CD14-positive monocyte (primary cell): Measurements from ENCODE around the gene CNGB1. TPM values are rescaled to one million over a fixed set of nuclear protein-coding genes. Genes with fewer than 3 reads are reported as not detected.
A peak's percentile ranks its signal among the peaks of the same experiment; 100 is the strongest.

Source experiments
- DNase-seq, 3 donors: peaks; one replicate each; pipeline ENCODE4 v3.0.0-alpha.2; 2011 to 2022
- H2AFZ ChIP-seq: 2 replicates; pipeline ENCODE4 v1.6.0; 2012; ENCODE audit warnings: mild to moderate bottlenecking, low read depth, low read length, inconsistent platforms; ENCODE audit not compliant: insufficient read depth, poor library complexity, severe bottlenecking
- H3K27ac ChIP-seq, 2 donors: 1 replicate in 1 of 2; 2 replicates in 1 of 2; pipeline ENCODE4 v1.5.1; 2012 to 2013; ENCODE audit warnings: low read length in 2 of 2, control low read depth in 1 of 2, inconsistent platforms in 1 of 2, low read depth in 1 of 2, mild to moderate bottlenecking in 1 of 2
- H3K27me3 ChIP-seq, 2 donors: one replicate each; pipeline versions ENCODE4 v1.6.0 to v1.6.1; 2011 to 2013; ENCODE audit warnings: low read length in 2 of 2; ENCODE audit not compliant: control insufficient read depth in 2 of 2, insufficient read depth in 2 of 2
- H3K36me3 ChIP-seq, 2 donors: replicated peaks in 1 of 2; 1 replicate in 1 of 2; 2 replicates in 1 of 2; pipeline versions ENCODE4 v1.5.1 to v1.6.1; 2012 to 2013; ENCODE audit warnings: low read length in 2 of 2, control low read depth in 1 of 2, inconsistent platforms in 1 of 2, mild to moderate bottlenecking in 1 of 2; ENCODE audit not compliant: insufficient read depth in 2 of 2, control insufficient read depth in 1 of 2
- H3K4me1 ChIP-seq, 2 donors: 1 replicate in 1 of 2; 2 replicates in 1 of 2; pipeline versions ENCODE4 v1.5.1 to v1.6.1; 2012 to 2013; ENCODE audit warnings: low read length in 2 of 2, control low read depth in 1 of 2, inconsistent platforms in 1 of 2, mild to moderate bottlenecking in 1 of 2, moderate library complexity in 1 of 2; ENCODE audit not compliant: insufficient read depth in 2 of 2, control insufficient read depth in 1 of 2
- H3K4me2 ChIP-seq: replicated peaks from 2 replicates; pipeline ENCODE3; 2012; ENCODE audit warnings: low read length, moderate library complexity, mild to moderate bottlenecking; ENCODE audit not compliant: poor library complexity, severe bottlenecking; ENCODE audit errors: extremely low read depth
- H3K4me3 ChIP-seq, 3 experiments: fragments of 200-600 bp in 1 of 3; sonication (generic) in 1 of 3; replicated peaks in 1 of 3; 1 replicate in 2 of 3; 2 replicates in 1 of 3; pipeline ENCODE4 v1.5.1; 2011 to 2013; ENCODE audit warnings: low read length in 3 of 3, mild to moderate bottlenecking in 3 of 3, control low read depth in 2 of 3, low read depth in 2 of 3, inconsistent platforms in 1 of 3, moderate library complexity in 1 of 3
- H3K79me2 ChIP-seq: 2 replicates; pipeline ENCODE4 v1.6.0; 2012; ENCODE audit warnings: mild to moderate bottlenecking, control low read depth, inconsistent platforms, low read length, moderate library complexity; ENCODE audit not compliant: insufficient read depth
- H3K9ac ChIP-seq: 2 replicates; pipeline ENCODE4 v1.6.0; 2017; ENCODE audit warnings: low read length, mild to moderate bottlenecking; ENCODE audit not compliant: insufficient read depth, poor library complexity, severe bottlenecking
- H3K9me3 ChIP-seq, 2 donors: replicated peaks in 1 of 2; 1 replicate in 1 of 2; 2 replicates in 1 of 2; pipeline versions ENCODE4 v1.5.1 to v1.6.1; 2012 to 2013; ENCODE audit warnings: low read length in 2 of 2, control low read depth in 1 of 2; ENCODE audit not compliant: control insufficient read depth in 1 of 2, insufficient read depth in 1 of 2
- H4K20me1 ChIP-seq: 2 replicates; pipeline ENCODE4 v1.6.0; 2012; ENCODE audit warnings: mild to moderate bottlenecking, low read length, control low read depth, moderate library complexity; ENCODE audit not compliant: insufficient read depth
- H3K27ac Mint-ChIP-seq, 7 donors: one replicate each; pipeline ENCODE4 v1.8.0; 2020; ENCODE audit warnings: mild to moderate bottlenecking in 7 of 7, mixed read lengths in 7 of 7, moderate library complexity in 6 of 7, inconsistent platforms in 2 of 7
- H3K27me3 Mint-ChIP-seq, 3 donors: one replicate each; pipeline ENCODE4 v1.8.0; 2021 to 2022; ENCODE audit warnings: low read depth in 3 of 3, mild to moderate bottlenecking in 3 of 3, mixed read lengths in 3 of 3, moderate library complexity in 3 of 3, inconsistent platforms in 1 of 3
- H3K36me3 Mint-ChIP-seq, 2 donors: one replicate each; pipeline ENCODE4 v1.8.0; 2020; ENCODE audit warnings: mixed read lengths in 2 of 2, inconsistent platforms in 1 of 2, mild to moderate bottlenecking in 1 of 2
- H3K4me1 Mint-ChIP-seq: one replicate; pipeline ENCODE4 v1.8.0; 2020; ENCODE audit warnings: mild to moderate bottlenecking, mixed read lengths
- H3K4me3 Mint-ChIP-seq, 2 donors: one replicate each; pipeline ENCODE4 v1.8.0; 2020; ENCODE audit warnings: mild to moderate bottlenecking in 2 of 2, mixed read lengths in 2 of 2, moderate library complexity in 1 of 2
- H3K9me3 Mint-ChIP-seq, 7 donors: one replicate each; pipeline ENCODE4 v1.8.0; 2020 to 2022; ENCODE audit warnings: mixed read lengths in 7 of 7, mild to moderate bottlenecking in 6 of 7, moderate library complexity in 6 of 7, inconsistent platforms in 2 of 7
- WGBS: methylation state at CpG from one replicate; pipeline ENCODE4 v1.1.5; 2013; ENCODE audit warnings: missing lambda C conversion rate; ENCODE audit not compliant: insufficient coverage; 5-methylcytosine and 5-hydroxymethylcytosine counted together
- intact Hi-C, 2 donors: fragments of 100-400 bp; cut with micrococcal nuclease; formaldehyde crosslinking; loops; one replicate each; pipeline versions ENCODE4 v1.15.0 to v1.15.1; 2023
- polyA plus RNA-seq, 3 donors: library from polyadenylated mRNA; depleted of rRNA in 1 of 3; unstranded in 2 of 3; stranded (reverse) in 1 of 3; fragments of 300-500 nt in 2 of 3; fragments of >200 nt in 1 of 3; fragmentation: Illumina TruSeq in 2 of 3; gene quantifications; 1 replicate in 2 of 3; 2 replicates in 1 of 3; pipeline ENCODE4 v1.2.3, GENCODE V29; 2012 to 2021
- TF ChIP-seq, protein P1 (sequence below): fragments of 200-600 bp; IDR thresholded peaks from one replicate; pipeline ENCODE4 v1.8.0; 2022; ENCODE audit warnings: antibody characterized with exemption, mild to moderate bottlenecking

Gene CNGB1
- polyA plus RNA-seq, 3 donors, result not detected

DNA sequence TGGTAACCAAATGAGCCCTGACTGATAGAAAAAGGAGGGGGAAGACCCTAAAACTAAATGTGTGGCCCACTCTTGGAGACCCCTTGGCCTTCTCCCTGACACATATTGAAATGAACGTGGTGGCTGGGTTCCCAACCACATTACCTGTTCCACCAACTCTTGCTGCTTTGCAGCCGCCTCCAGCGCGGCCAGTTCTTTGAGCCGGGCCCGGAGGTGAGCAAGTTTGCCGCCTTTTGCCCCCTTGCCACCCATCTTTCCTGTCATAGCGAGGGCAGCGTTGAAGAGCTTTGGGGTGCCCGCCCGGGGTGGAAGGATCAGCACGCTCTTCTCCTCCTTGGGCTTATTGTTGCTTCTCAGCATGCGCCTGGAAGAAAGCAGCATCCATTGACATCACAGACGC lies 83.2 kb downstream of the CNGB1 start:
- 97% methylated on average over 8 of the region's 14 CpGs for WGBS
- Histone ChIP-seq H3K4me2 (no peak overlapping the region), H3K27ac (no peak overlapping the region), H3K9me3 (no peaks in the 10 kb centered on the region), H3K79me2 (no peaks in the 10 kb centered on the region), H3K4me3 (no peak overlapping the region), H3K27me3 (peaks cover 11 to 24% of the 10 kb centered on the region in 2 donors), H3K9ac (no peak overlapping the region), H2AFZ (no peak overlapping the region), H3K36me3 (no peaks in the 10 kb centered on the region), H4K20me1 (no peaks in the 10 kb centered on the region), H3K4me1 (peaks cover 27 to 28% of the 10 kb centered on the region in 2 donors)
- DNase-seq, result no peak
- intact Hi-C loops, result no loop called here
- no peaks in the 10 kb centered on the region for H3K36me3 Mint-ChIP-seq
- H3K4me1 Mint-ChIP-seq, result peaks cover 33% of the 10 kb centered on the region
- H3K9me3 Mint-ChIP-seq, result peaks cover 0 to 9% (median 2%) of the 10 kb centered on the region in 7 donors
- peaks cover 28 to 33% (median 28%) of the 10 kb centered on the region in 3 donors for H3K27me3 Mint-ChIP-seq
- TF ChIP-seq, protein P1, sequence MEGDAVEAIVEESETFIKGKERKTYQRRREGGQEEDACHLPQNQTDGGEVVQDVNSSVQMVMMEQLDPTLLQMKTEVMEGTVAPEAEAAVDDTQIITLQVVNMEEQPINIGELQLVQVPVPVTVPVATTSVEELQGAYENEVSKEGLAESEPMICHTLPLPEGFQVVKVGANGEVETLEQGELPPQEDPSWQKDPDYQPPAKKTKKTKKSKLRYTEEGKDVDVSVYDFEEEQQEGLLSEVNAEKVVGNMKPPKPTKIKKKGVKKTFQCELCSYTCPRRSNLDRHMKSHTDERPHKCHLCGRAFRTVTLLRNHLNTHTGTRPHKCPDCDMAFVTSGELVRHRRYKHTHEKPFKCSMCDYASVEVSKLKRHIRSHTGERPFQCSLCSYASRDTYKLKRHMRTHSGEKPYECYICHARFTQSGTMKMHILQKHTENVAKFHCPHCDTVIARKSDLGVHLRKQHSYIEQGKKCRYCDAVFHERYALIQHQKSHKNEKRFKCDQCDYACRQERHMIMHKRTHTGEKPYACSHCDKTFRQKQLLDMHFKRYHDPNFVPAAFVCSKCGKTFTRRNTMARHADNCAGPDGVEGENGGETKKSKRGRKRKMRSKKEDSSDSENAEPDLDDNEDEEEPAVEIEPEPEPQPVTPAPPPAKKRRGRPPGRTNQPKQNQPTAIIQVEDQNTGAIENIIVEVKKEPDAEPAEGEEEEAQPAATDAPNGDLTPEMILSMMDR, result no peak
- no peak overlapping the region for H3K27ac Mint-ChIP-seq
- no peak overlapping the region for H3K4me3 Mint-ChIP-seq

DNA sequence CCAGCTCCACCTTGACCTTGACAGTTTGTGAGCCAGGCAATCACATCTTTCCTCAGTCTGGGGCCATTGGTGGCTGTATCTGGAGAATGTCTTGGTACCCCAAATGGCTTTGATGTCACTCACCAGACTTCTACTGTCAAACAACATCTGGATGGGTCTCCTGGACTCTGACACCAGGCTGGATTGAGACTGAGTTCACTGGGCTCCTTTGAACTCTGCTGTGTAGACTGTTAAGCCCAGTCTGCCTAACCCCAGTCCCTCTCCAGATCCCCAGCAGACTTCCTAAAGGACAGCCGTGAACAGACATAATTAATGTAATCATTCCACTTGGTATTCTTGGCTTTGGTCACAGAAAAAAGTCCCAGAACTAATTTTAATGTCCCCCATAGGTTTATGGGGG lies 84.5 kb downstream of the CNGB1 start:
- H3K27ac Mint-ChIP-seq, result peak overlapping the region in 1 of 7 donors; percentile 49
- TF ChIP-seq, protein P1, result no peak
- H3K27me3 ChIP-seq, result peaks cover 15 to 31% of the 10 kb centered on the region in 2 donors
- H3K4me1 ChIP-seq, result peaks cover 18% of the 10 kb centered on the region in 2 donors
- intact Hi-C loops, result no loop called here
- H4K20me1 ChIP-seq, result no peaks in the 10 kb centered on the region
- no CpG with 5 or more reads among the region's 1 CpG for WGBS
- no peaks in the 10 kb centered on the region for H3K36me3 Mint-ChIP-seq
- H3K4me3 ChIP-seq, result no peak overlapping the region
- peaks cover 24% of the 10 kb centered on the region for H3K4me1 Mint-ChIP-seq
- H3K9me3 ChIP-seq, result no peaks in the 10 kb centered on the region
- H3K9me3 Mint-ChIP-seq, result peaks cover 0 to 9% (median 2%) of the 10 kb centered on the region in 7 donors
- no peak overlapping the region for H3K4me3 Mint-ChIP-seq
- no peak overlapping the region for H3K27ac ChIP-seq
- no peak overlapping the region for H3K9ac ChIP-seq
- no peaks in the 10 kb centered on the region for H3K79me2 ChIP-seq
- peaks cover 31 to 43% (median 35%) of the 10 kb centered on the region in 3 donors for H3K27me3 Mint-ChIP-seq
- no peaks in the 10 kb centered on the region for H3K36me3 ChIP-seq
- DNase-seq, result no peak
- no peak overlapping the region for H3K4me2 ChIP-seq
- no peak overlapping the region for H2AFZ ChIP-seq
